Measurements from ENCODE around the gene ADRB2. TPM values are rescaled to one million over a fixed set of nuclear protein-coding genes. Genes with fewer than 3 reads are reported as not detected.
"Not testable (repeated sequence)": the region's sequence is repeated elsewhere in the genome, so short reads cannot be mapped to it uniquely, and the experiment has no call there.

The ADRB2 gene
- total RNA-seq, 2 donors from 2014 or later, result 0.94 to 1.2 TPM

DNA sequence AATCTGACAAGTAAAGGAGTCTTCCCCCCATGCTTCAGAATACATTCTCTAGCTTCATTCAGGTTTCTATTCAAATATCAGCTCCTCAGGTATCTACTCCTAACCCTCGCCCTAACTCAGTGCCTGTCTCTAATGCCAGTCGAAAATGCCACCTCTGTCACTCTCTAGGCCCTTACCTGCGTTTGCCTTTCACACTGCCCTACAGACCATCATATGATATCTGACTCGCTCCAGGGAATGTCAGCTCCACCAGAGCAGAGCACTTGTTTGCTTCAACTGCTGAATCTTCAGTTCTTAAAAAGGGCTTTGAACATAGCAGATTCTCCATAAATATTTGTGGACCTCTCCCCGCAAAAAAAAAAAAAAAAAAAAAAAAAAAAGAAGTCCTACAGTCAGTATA, 46.7 kb downstream of the ADRB2 start:
- H3K27ac ChIP-seq, result no peak overlapping the region
- no peaks in the 10 kb centered on the region for H3K9me3 ChIP-seq
- H3K4me3 ChIP-seq, result no peak overlapping the region
- H3K27me3 ChIP-seq, result no peaks in the 10 kb centered on the region
- TF ChIP-seq, protein P1, sequence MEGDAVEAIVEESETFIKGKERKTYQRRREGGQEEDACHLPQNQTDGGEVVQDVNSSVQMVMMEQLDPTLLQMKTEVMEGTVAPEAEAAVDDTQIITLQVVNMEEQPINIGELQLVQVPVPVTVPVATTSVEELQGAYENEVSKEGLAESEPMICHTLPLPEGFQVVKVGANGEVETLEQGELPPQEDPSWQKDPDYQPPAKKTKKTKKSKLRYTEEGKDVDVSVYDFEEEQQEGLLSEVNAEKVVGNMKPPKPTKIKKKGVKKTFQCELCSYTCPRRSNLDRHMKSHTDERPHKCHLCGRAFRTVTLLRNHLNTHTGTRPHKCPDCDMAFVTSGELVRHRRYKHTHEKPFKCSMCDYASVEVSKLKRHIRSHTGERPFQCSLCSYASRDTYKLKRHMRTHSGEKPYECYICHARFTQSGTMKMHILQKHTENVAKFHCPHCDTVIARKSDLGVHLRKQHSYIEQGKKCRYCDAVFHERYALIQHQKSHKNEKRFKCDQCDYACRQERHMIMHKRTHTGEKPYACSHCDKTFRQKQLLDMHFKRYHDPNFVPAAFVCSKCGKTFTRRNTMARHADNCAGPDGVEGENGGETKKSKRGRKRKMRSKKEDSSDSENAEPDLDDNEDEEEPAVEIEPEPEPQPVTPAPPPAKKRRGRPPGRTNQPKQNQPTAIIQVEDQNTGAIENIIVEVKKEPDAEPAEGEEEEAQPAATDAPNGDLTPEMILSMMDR (IDR thresholded peaks at IDR 0.05), result no peak
- intact Hi-C loops (cut with DNase I), result no loop called here
- no peak overlapping the region for H3K9ac ChIP-seq (ENCODE audit: low read depth in 2 of 2, low read length in 2 of 2)
- no peaks in the 10 kb centered on the region for H3K36me3 ChIP-seq
- no peaks in the 10 kb centered on the region for H3K4me1 ChIP-seq
- DNase-seq, result no peak

DNA sequence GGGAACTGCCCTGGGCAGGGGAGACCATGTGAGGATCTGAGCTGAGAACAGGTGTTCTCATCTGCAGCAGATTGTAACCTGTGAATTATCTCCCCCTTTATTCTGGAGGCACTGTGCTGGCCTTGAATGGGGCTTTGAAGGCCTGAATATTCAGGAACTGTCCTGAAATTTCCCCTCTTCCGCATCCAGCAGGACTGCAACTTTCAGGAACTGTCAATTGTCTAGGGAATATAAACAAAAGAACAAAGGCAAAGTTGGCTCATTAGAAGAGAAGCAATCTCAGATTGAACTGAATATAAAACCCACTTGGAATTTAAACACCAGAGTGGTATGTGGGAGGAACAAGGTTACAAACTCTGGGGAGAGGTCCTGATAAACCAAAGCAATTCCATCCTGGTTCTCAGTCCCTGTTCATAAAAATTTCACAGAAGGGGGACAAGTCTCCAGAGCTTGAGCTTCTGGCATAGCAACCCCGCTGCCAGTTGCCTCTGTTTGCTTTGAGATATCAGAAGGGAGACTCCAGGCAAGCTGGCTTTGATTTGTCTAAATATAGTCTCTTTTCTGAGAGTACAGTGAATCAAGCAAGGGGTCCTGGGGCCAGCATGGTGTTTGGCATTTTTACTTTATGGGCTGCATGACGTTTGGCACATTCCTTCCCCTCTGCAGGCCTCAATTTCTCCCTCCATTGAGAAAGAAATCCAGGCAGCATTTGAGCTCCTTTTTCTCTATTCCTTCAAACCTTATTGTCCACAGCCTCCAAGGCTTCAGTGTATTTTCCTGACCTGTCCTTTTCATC, 47.5 kb downstream of the ADRB2 start:
- DNase-seq, result no peak
- intact Hi-C loops (cut with DNase I), result no loop called here
- H3K4me3 ChIP-seq, result no peak overlapping the region
- H3K27me3 ChIP-seq, result no peaks in the 10 kb centered on the region
- no peaks in the 10 kb centered on the region for H3K9me3 ChIP-seq
- H3K27ac ChIP-seq, result no peak overlapping the region
- no peaks in the 10 kb centered on the region for H3K4me1 ChIP-seq
- no peak overlapping the region for H3K9ac ChIP-seq (ENCODE audit: low read depth in 2 of 2, low read length in 2 of 2)
- TF ChIP-seq, protein P1 (IDR thresholded peaks at IDR 0.05), result no peak
- no peaks in the 10 kb centered on the region for H3K36me3 ChIP-seq

DNA sequence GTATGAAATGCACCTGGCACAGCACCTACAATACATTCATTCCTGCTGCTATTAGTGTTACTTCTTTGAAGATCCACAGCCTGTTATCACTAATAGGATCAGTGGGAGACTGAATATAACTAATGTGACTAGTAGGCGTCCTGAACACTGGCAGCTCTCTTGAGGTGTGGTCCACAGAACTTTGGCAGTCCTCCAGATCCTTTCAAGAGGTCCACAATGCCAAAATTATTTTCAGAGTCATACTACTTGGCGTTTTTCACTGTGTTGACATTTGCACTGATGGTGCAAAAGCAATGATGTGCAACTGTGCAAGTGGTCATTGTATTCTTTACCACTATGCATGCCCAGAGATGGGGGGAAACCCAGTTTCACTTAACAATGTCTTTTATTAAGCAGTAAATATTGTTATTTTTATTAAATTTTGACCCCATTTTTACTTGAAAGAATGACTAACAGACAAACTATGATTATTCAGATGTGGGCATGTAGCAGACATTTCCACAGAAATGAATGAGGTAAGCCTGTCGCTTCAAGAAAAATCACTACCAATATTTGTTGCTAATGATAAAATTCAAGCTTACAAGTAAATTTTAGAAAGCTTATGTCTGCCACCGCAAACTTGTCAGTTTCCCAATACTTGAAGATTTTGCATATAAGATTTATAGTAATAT, 48.9 kb downstream of the ADRB2 start:
- H3K4me3 ChIP-seq, result no peak overlapping the region
- no peaks in the 10 kb centered on the region for H3K4me1 ChIP-seq
- no peak overlapping the region for H3K27ac ChIP-seq
- no peaks in the 10 kb centered on the region for H3K9me3 ChIP-seq
- TF ChIP-seq, protein P1 (IDR thresholded peaks at IDR 0.05), result no peak
- no peak overlapping the region for H3K9ac ChIP-seq (ENCODE audit: low read depth in 2 of 2, low read length in 2 of 2)
- no peak for DNase-seq
- H3K27me3 ChIP-seq, result no peaks in the 10 kb centered on the region
- intact Hi-C loops (cut with DNase I), result no loop called here
- H3K36me3 ChIP-seq, result no peaks in the 10 kb centered on the region

DNA sequence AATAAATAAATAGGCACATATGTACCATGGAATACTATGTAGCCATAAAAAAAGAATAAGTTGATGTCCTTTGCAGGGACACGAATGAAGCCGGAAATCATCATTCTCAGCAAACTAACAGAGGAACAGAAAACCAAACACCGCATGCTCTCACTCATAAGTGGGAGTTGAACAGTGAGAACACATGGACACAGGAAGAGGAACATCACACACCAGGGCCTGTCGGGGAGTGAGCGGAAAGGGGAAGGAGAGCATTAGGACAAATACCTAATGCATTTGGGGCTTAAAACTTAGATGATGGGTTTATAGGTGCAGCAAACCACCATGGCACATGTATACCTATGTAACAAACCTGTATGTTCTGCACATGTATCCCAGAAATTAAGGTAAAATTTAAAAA, 51.0 kb downstream of the ADRB2 start:
- H3K9me3 ChIP-seq; H3K36me3 ChIP-seq; H3K9ac ChIP-seq (ENCODE audit: low read depth in 2 of 2, low read length in 2 of 2); H3K27ac ChIP-seq; H3K4me3 ChIP-seq; DNase-seq; intact Hi-C loops (cut with DNase I); H3K27me3 ChIP-seq; H3K4me1 ChIP-seq: not testable (repeated sequence)

Other genes starting within 250 kb of the ADRB2 start
- gene HTR4, start 172.1 kb upstream of the ADRB2 start, total RNA-seq, result 1 to 10 TPM; 7.5 to 8.9 TPM
- gene SH3TC2, start 236.5 kb downstream of the ADRB2 start, total RNA-seq, result 1 to 10 TPM in 1 of 2 donors, under 1 TPM in 1; 0.66 to 2.5 TPM

All from colonic mucosa (tissue), 4 donors.